ENCODE data around the gene TMEM231. TPM values are rescaled to one million over a fixed set of nuclear protein-coding genes. Genes with fewer than 3 reads are reported as not detected.

The TMEM231 gene
- total and polyA plus RNA-seq, 10 donors, result 2.2 to 6.7 (median 3.4) TPM

- DNase-seq, result no peak
- H3K27me3 ChIP-seq (replicated peaks in 1 of 7), result peaks cover 0 to 5% (median 0%) of the 10 kb centered on the region in 7 donors
- peak overlapping the region in 4 of 8 donors; percentile 13 to 44 (median 28) for H3K27ac ChIP-seq
- intact Hi-C loops (cut with DNase I; ENCODE audit: low total_unique reads), result loop anchor here (10.0 kb wide), 1 partner anchor 95 kb away; the partner anchor contains the start of gene TMEM170A
- no peak overlapping the region for H3K4me3 ChIP-seq
- no peaks in the 10 kb centered on the region for H3K9me3 ChIP-seq
- no peaks in the 10 kb centered on the region for H3K36me3 ChIP-seq
- 55 to 81% (median 72%) methylated on average over 10 of the region's 10 CpGs for WGBS, 5 donors
- peaks cover 6 to 26% (median 17%) of the 10 kb centered on the region in 6 donors for H3K4me1 ChIP-seq
- TF ChIP-seq POLR2AphosphoS5 (IDR thresholded peaks at IDR 0.05) (no peak), POLR2A (IDR thresholded peaks at IDR 0.05) (no peak), CTCF (IDR thresholded peaks at IDR 0.05 in 8 of 11, conservative IDR thresholded peaks at IDR 0.05 in 3 of 11) (no peak)
Observed at GRCh38 chr16:75559564-75560372, 3.7 kb upstream of the TMEM231 start.

GRCh38 chr16:75558846-75559401 is 2.9 kb upstream of the TMEM231 start:
- 62 to 95% (median 79%) methylated on average over 2 of the region's 2 CpGs for WGBS, 5 donors
- no peak for DNase-seq
- Histone ChIP-seq H3K27me3 (replicated peaks in 1 of 7) (peaks cover 0 to 5% (median 0%) of the 10 kb centered on the region in 7 donors), H3K9me3 (no peaks in the 10 kb centered on the region), H3K4me3 (no peak overlapping the region), H3K36me3 (no peaks in the 10 kb centered on the region), H3K27ac (peak overlapping the region in 2 of 8 donors; percentile 36 to 44), H3K4me1 (peaks cover 6 to 27% (median 20%) of the 10 kb centered on the region in 6 donors)
- TF ChIP-seq POLR2AphosphoS5 (IDR thresholded peaks at IDR 0.05) (no peak), POLR2A (IDR thresholded peaks at IDR 0.05) (no peak), CTCF (IDR thresholded peaks at IDR 0.05 in 8 of 11, conservative IDR thresholded peaks at IDR 0.05 in 3 of 11) (no peak)
- intact Hi-C loops (cut with DNase I; ENCODE audit: low total_unique reads), result loop anchor here (10.0 kb wide), 1 partner anchor 94 kb away; the partner anchor contains the start of gene TMEM170A

GRCh38 chr16:75556431-75556950 is 439 bp upstream of the TMEM231 start:
- Histone ChIP-seq H3K4me1 (peaks cover 6 to 28% (median 20%) of the 10 kb centered on the region in 6 donors), H3K4me3 (peak overlapping the region in 7 of 8 donors; percentile 73 to 100 (median 81)), H3K27me3 (replicated peaks in 1 of 7) (peaks cover 0 to 5% (median 0%) of the 10 kb centered on the region in 7 donors), H3K27ac (peak overlapping the region; percentile 38 to 84 (median 80)), H3K9me3 (no peaks in the 10 kb centered on the region), H3K36me3 (no peaks in the 10 kb centered on the region)
- TF ChIP-seq POLR2A (IDR thresholded peaks at IDR 0.05) (no peak), CTCF (IDR thresholded peaks at IDR 0.05 in 8 of 11, conservative IDR thresholded peaks at IDR 0.05 in 3 of 11) (no peak), POLR2AphosphoS5 (IDR thresholded peaks at IDR 0.05) (no peak)
- WGBS, 5 donors, result 51 to 58% (median 52%) methylated on average over 16 of the region's 16 CpGs
- intact Hi-C loops (cut with DNase I; ENCODE audit: low total_unique reads), result loop anchor here (10.0 kb wide), 1 partner anchor 92 kb away; the partner anchor contains the start of gene TMEM170A
- DNase-seq, result no peak

All from spleen (tissue), 11 donors.